ENCODE results near the gene DAB2. TPM values are rescaled to one million over a fixed set of nuclear protein-coding genes. Genes with fewer than 3 reads are reported as not detected.

DAB2 gene
- total RNA-seq, 1 donor from 2014 or later: 0.79 TPM

GRCh38 chr5:39390945-39391344 is 33.8 kb downstream of the DAB2 start:
- Histone ChIP-seq H3K4me3 (ENCODE audit: low read depth, low read length) (no peak overlapping the region), H3K27me3 (ENCODE audit: control insufficient read depth, insufficient read depth, low read length) (no peaks in the 10 kb centered on the region), H3K36me3 (ENCODE audit: control insufficient read depth, insufficient read depth, low read length) (no peaks in the 10 kb centered on the region)
- DNase-seq (ENCODE audit: low read depth): no peak
- TF ChIP-seq CTCF (IDR thresholded peaks at IDR 0.05; ENCODE audit: insufficient read depth, low read length, severe bottlenecking): no peak
- FAIRE-seq: no peak

- Histone ChIP-seq H3K4me3 (ENCODE audit: low read depth, low read length) (no peak overlapping the region), H3K36me3 (ENCODE audit: control insufficient read depth, insufficient read depth, low read length) (no peaks in the 10 kb centered on the region), H3K27me3 (ENCODE audit: control insufficient read depth, insufficient read depth, low read length) (no peaks in the 10 kb centered on the region)
- DNase-seq (ENCODE audit: low read depth): no peak
- FAIRE-seq: no peak
- TF ChIP-seq CTCF (IDR thresholded peaks at IDR 0.05; ENCODE audit: insufficient read depth, low read length, severe bottlenecking): no peak
Measured at GRCh38 chr5:39387293-39387692, 37.5 kb downstream of the DAB2 start.

GRCh38 chr5:39384271-39384670 is 40.5 kb downstream of the DAB2 start:
- H3K4me3 ChIP-seq (ENCODE audit: low read depth, low read length): no peak overlapping the region
- H3K36me3 ChIP-seq (ENCODE audit: control insufficient read depth, insufficient read depth, low read length): no peaks in the 10 kb centered on the region
- FAIRE-seq (no peak), DNase-seq (ENCODE audit: low read depth) (no peak)
- TF ChIP-seq CTCF (IDR thresholded peaks at IDR 0.05; ENCODE audit: insufficient read depth, low read length, severe bottlenecking): no peak
- H3K27me3 ChIP-seq (ENCODE audit: control insufficient read depth, insufficient read depth, low read length): no peaks in the 10 kb centered on the region

GRCh38 chr5:39381376-39381775 is 43.4 kb downstream of the DAB2 start:
- H3K4me3 ChIP-seq (ENCODE audit: low read depth, low read length): no peak overlapping the region
- H3K27me3 ChIP-seq (ENCODE audit: control insufficient read depth, insufficient read depth, low read length): no peaks in the 10 kb centered on the region
- TF ChIP-seq CTCF (IDR thresholded peaks at IDR 0.05; ENCODE audit: insufficient read depth, low read length, severe bottlenecking): no peak
- DNase-seq (ENCODE audit: low read depth): no peak
- no peak for FAIRE-seq
- no peaks in the 10 kb centered on the region for H3K36me3 ChIP-seq (ENCODE audit: control insufficient read depth, insufficient read depth, low read length)

- no peaks in the 10 kb centered on the region for H3K27me3 ChIP-seq (ENCODE audit: control insufficient read depth, insufficient read depth, low read length)
- no peak for TF ChIP-seq CTCF (IDR thresholded peaks at IDR 0.05; ENCODE audit: insufficient read depth, low read length, severe bottlenecking)
- H3K4me3 ChIP-seq (ENCODE audit: low read depth, low read length): no peak overlapping the region
- FAIRE-seq (no peak), DNase-seq (ENCODE audit: low read depth) (no peak)
- H3K36me3 ChIP-seq (ENCODE audit: control insufficient read depth, insufficient read depth, low read length): no peaks in the 10 kb centered on the region
Measured at GRCh38 chr5:39379693-39380092, 45.1 kb downstream of the DAB2 start.

GRCh38 chr5:39377613-39378012 is 47.2 kb downstream of the DAB2 start:
- no peak for FAIRE-seq
- no peak for DNase-seq (ENCODE audit: low read depth)
- TF ChIP-seq CTCF (IDR thresholded peaks at IDR 0.05; ENCODE audit: insufficient read depth, low read length, severe bottlenecking): no peak
- Histone ChIP-seq H3K4me3 (ENCODE audit: low read depth, low read length) (no peak overlapping the region), H3K27me3 (ENCODE audit: control insufficient read depth, insufficient read depth, low read length) (no peaks in the 10 kb centered on the region), H3K36me3 (ENCODE audit: control insufficient read depth, insufficient read depth, low read length) (no peaks in the 10 kb centered on the region)
